HepG2 (cell line): ENCODE results near the gene RPH3AL. TPM values are rescaled to one million over a fixed set of nuclear protein-coding genes. Genes with fewer than 3 reads are reported as not detected.
A peak's percentile ranks its signal among the peaks of the same experiment; 100 is the strongest.

ENCODE experiments used
- ATAC-seq: fragments of 200-7000 bp; cut with Tn5 transposase; 3 replicates; pipeline ENCODE4 v1.9.1; 2020; ENCODE audit warnings: mild to moderate bottlenecking, moderate library complexity
- BruUV-seq: library from RNA; stranded (reverse); fragments of 400-500 nt; replicated peaks from 2 replicates; lab custom pipeline; 2021; lab: Mats Ljungman, UMichigan
- CTCF ChIA-PET: fragments of 300-600 bp; formaldehyde crosslinking; extraction: SDS; loops from one replicate; lab custom pipeline; 2021; ENCODE audit warnings: low total read pairs, inconsistent platforms, low intra/inter-chr PET ratio; lab: Yijun Ruan, JAX
- POLR2A ChIA-PET: fragments of 350-600 bp; sonication (Branson Sonifier 250); formaldehyde crosslinking; loops from one replicate; lab custom pipeline; 2020; ENCODE audit warnings: antibody characterized with exemption, inconsistent platforms; lab: Yijun Ruan, JAX
- DNase-seq: peaks from one replicate; pipeline ENCODE4 v3.0.0-alpha.2; 2015; ENCODE audit warnings: low spot score
- FAIRE-seq: peaks from 3 replicates; lab custom pipeline; 2011; peaks lifted over from hg19 to GRCh38; lab: Jason Lieb, UNC
- H2AFZ ChIP-seq: one replicate; pipeline ENCODE4 v1.6.1; 2011; ENCODE audit warnings: low read length, inconsistent platforms
- H3K27ac ChIP-seq: fragments of 300-600 bp; 3 replicates; pipeline ENCODE4 v1.8.0; 2011; ENCODE audit warnings: mixed run types, mild to moderate bottlenecking, mixed read lengths, low read length, inconsistent platforms; ENCODE audit not compliant: insufficient read depth; ENCODE audit errors: extremely low read length
- H3K27me3 ChIP-seq, 2 experiments: fragments of 200-600 bp in 1 of 2; 2 replicates in 1 of 2; 3 replicates in 1 of 2; pipeline versions ENCODE4 v1.6.0 to v1.8.0; 2011; ENCODE audit warnings: low read length in 2 of 2, mild to moderate bottlenecking in 2 of 2, moderate library complexity in 2 of 2, inconsistent platforms in 1 of 2; ENCODE audit not compliant: insufficient read depth in 2 of 2, control insufficient read depth in 1 of 2
- H3K36me3 ChIP-seq, 2 experiments: fragments of 200-600 bp in 1 of 2; replicated peaks in 1 of 2; 2 replicates in 1 of 2; 3 replicates in 1 of 2; pipeline versions ENCODE4 v1.5.1 to v1.8.0; 2011; ENCODE audit warnings: low read length in 2 of 2, inconsistent platforms in 1 of 2; ENCODE audit not compliant: insufficient read depth in 2 of 2, control insufficient read depth in 1 of 2
- H3K4me1 ChIP-seq: 2 replicates; pipeline ENCODE4 v1.5.1; 2012; ENCODE audit warnings: low read length, inconsistent platforms; ENCODE audit not compliant: insufficient read depth
- H3K4me2 ChIP-seq: 2 replicates; pipeline ENCODE4 v1.6.0; 2011; ENCODE audit warnings: low read depth, low read length, inconsistent platforms
- H3K4me3 ChIP-seq, 3 experiments: fragments of 200-600 bp in 1 of 3; sonication (generic), shearing (Covaris generic) in 1 of 3; replicated peaks in 1 of 3; 2 replicates each; pipeline ENCODE4 v1.5.1; 2011 to 2016; ENCODE audit warnings: low read length in 3 of 3, inconsistent platforms in 2 of 3, low read depth in 2 of 3, mild to moderate bottlenecking in 2 of 3, control low read depth in 1 of 3, mixed read lengths in 1 of 3; ENCODE audit not compliant: insufficient read depth in 1 of 3
- H3K79me2 ChIP-seq: one replicate; pipeline ENCODE4 v1.6.1; 2011; ENCODE audit warnings: low read length, inconsistent platforms; ENCODE audit not compliant: insufficient read depth
- H3K9ac ChIP-seq: 2 replicates; pipeline ENCODE4 v1.6.0; 2011; ENCODE audit warnings: mild to moderate bottlenecking, low read depth, low read length, inconsistent platforms; ENCODE audit not compliant: insufficient read depth
- H3K9me3 ChIP-seq: 2 replicates; pipeline ENCODE4 v1.5.1; 2012; ENCODE audit warnings: mild to moderate bottlenecking, low read length
- H4K20me1 ChIP-seq: 2 replicates; pipeline ENCODE4 v1.6.0; 2011; ENCODE audit warnings: inconsistent platforms, mild to moderate bottlenecking, low read length, moderate library complexity; ENCODE audit not compliant: insufficient read depth
- MNT ChIP-seq: fragments of 450-650 bp; IDR thresholded peaks from 2 replicates; pipeline ENCODE4 v1.6.1; 2016
- ZBTB34 ChIP-seq: sonication (generic); formaldehyde crosslinking; IDR thresholded peaks from 2 replicates; pipeline ENCODE4 v1.8.0; 2022; ENCODE audit warnings: mild to moderate bottlenecking, missing genetic modification reagents
- ZNF143 ChIP-seq: sonication (generic); formaldehyde crosslinking; IDR thresholded peaks from 2 replicates; pipeline ENCODE4 v1.4.0; 2020; ENCODE audit warnings: missing genetic modification reagents
- ZNF646 ChIP-seq: sonication (generic); formaldehyde crosslinking; IDR thresholded peaks from 2 replicates; pipeline ENCODE4 v1.9.0; 2021; ENCODE audit warnings: mild to moderate bottlenecking, missing genetic modification reagents
- WGBS: methylation state at CpG from one replicate; pipeline ENCODE4 v1.1.6; 2017; ENCODE audit warnings: low lambda C conversion rate; 5-methylcytosine and 5-hydroxymethylcytosine counted together
- in situ Hi-C: cut with HindIII; loops from 2 replicates; pipeline ENCODE4 v1.10.0; 2017; ENCODE audit warnings: low pct_unique_long_range_greater_than_20kb; ENCODE audit not compliant: extremely low pct_ligation_motif_present
- intact Hi-C: fragments of 100-400 bp; cut with micrococcal nuclease; formaldehyde crosslinking; loops from one replicate; pipeline ENCODE4 v1.10.0; 2022; ENCODE audit not compliant: unreplicated experiment
- polyA plus RNA-seq, 8 experiments: library from polyadenylated mRNA; depleted of rRNA in 3 of 8; stranded (reverse) in 7 of 8; unstranded in 1 of 8; fragments of >200 nt; fragmentation: Illumina TruSeq in 4 of 8; extraction: Trizol in 4 of 8; gene quantifications; 2 replicates each; pipeline versions ENCODE4 v1.2.1 to v1.2.3, GENCODE V29; 2011 to 2016; ENCODE audit warnings: low read depth in 4 of 8, missing spikeins in 1 of 8, mixed read lengths in 1 of 8; ENCODE audit not compliant: insufficient read depth in 1 of 8
- total RNA-seq, 5 experiments: library from RNA; depleted of rRNA; stranded (reverse); fragments of >200 nt; fragmentation: Illumina TruSeq; extraction: Trizol; gene quantifications; 2 replicates each; pipeline ENCODE4 v1.2.3, GENCODE V29; 2016; ENCODE audit warnings: low read depth in 1 of 5

The RPH3AL gene
- total and polyA plus RNA-seq, 2 of the 13 experiments (the other 11 are each of a cell fraction or from before 2014, with no cell fraction given) = 7.8 to 16.4 TPM

GRCh38 chr17:197352-197751 lies 155.3 kb downstream of the RPH3AL start:
- Histone ChIP-seq H4K20me1 (no peaks in the 10 kb centered on the region), H2AFZ (no peak overlapping the region), H3K4me1 (peaks cover 34% of the 10 kb centered on the region), H3K27me3 (peaks cover 2 to 25% of the 10 kb centered on the region in 2 experiments; a peak in 3 of 5 replicates), H3K79me2 (no peaks in the 10 kb centered on the region), H3K9me3 (no peaks in the 10 kb centered on the region), H3K27ac (no peak overlapping the region), H3K9ac (no peak overlapping the region), H3K36me3 (no peaks in the 10 kb centered on the region), H3K4me2 (no peak overlapping the region), H3K4me3 (no peak overlapping the region)
- POLR2A ChIA-PET = no interaction called here
- DNase-seq = no peak
- no peak for FAIRE-seq
- CTCF ChIA-PET = no interaction called here
- TF ChIP-seq ZNF646 (CRISPR knock-in tag) = peak; percentile 68; the same call in 1 of the 2 replicates
- TF ChIP-seq ZNF143 (CRISPR knock-in tag) = no peak
- no peak for TF ChIP-seq ZBTB34
- peak; percentile 46 for TF ChIP-seq MNT
- BruUV-seq = no TSS peak
- intact Hi-C loops = no loop called here
- WGBS = no CpG with 5 or more reads among the region's 2 CpGs
- in situ Hi-C loops = no loop called here
- no peak for ATAC-seq
